ENCODE data around the gene STIM2. TPM values are rescaled to one million over a fixed set of nuclear protein-coding genes. Genes with fewer than 3 reads are reported as not detected.

The STIM2 gene
- polyA plus RNA-seq, 1 donor (not counting 4 experiments of a cell fraction or from before 2014, with no cell fraction given): 20.7 TPM

DNA sequence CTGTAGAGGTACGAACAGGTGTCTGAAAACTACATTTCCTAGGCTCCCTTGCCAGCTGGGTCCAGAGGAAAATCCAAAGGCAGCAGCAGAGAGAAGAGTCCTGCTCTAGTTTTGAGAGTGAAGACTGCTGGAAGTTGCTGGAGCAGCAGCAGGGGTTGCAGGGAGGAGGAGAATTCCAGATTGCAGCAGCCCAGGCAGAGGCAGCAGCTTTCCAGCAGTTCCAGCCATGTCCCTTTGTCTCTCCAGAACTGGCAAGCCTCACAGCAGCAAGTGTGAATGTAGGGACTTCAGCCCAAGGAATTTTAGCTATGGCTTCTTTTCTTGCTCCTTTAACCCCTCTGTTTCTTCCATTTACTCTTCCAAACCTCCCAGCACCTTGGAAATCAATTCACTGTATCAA is 24.1 kb upstream of the STIM2 start:
- Histone ChIP-seq H3K27me3 (ENCODE audit: control insufficient read depth, extremely low read depth, insufficient read depth, low read length) (no peaks in the 10 kb centered on the region), H3K9ac (ENCODE audit: control insufficient read depth, extremely low read depth, insufficient read depth, low read length) (no peak overlapping the region), H3K4me2 (ENCODE audit: control insufficient read depth, extremely low read depth, insufficient read depth, low read depth, low read length) (no peak overlapping the region), H2AFZ (ENCODE audit: control insufficient read depth, low read length) (no peak overlapping the region), H3K9me3 (ENCODE audit: control insufficient read depth, low read depth, low read length) (no peaks in the 10 kb centered on the region), H3K36me3 (ENCODE audit: control insufficient read depth in 2 of 2, extremely low read depth in 1 of 2, insufficient read depth in 2 of 2, low read length in 2 of 2) (no peaks in the 10 kb centered on the region), H4K20me1 (ENCODE audit: control insufficient read depth, extremely low read depth, insufficient read depth, low read length) (no peaks in the 10 kb centered on the region), H3K4me1 (ENCODE audit: control insufficient read depth, extremely low read depth, insufficient read depth, low read length) (no peaks in the 10 kb centered on the region), H3K4me3 (ENCODE audit: control insufficient read depth in 2 of 3, extremely low read depth in 1 of 3, insufficient read depth in 2 of 3, low read depth in 1 of 3, low read length in 3 of 3) (no peak overlapping the region), H3K27ac (ENCODE audit: control insufficient read depth, insufficient read depth, low read length) (no peak overlapping the region), H3K79me2 (ENCODE audit: control insufficient read depth, insufficient read depth, low read length) (no peaks in the 10 kb centered on the region), H3K9me1 (ENCODE audit: control insufficient read depth, extremely low read depth, insufficient read depth, low read length) (no peaks in the 10 kb centered on the region)
- FAIRE-seq (no peak), DNase-seq (ENCODE audit: low read depth, low spot score) (no peak)
- dilution Hi-C loops (cut with MboI; ENCODE audit: extremely low pct_ligation_motif_present, low sequenced_read_pairs): no loop called here
- TF ChIP-seq, protein P1, sequence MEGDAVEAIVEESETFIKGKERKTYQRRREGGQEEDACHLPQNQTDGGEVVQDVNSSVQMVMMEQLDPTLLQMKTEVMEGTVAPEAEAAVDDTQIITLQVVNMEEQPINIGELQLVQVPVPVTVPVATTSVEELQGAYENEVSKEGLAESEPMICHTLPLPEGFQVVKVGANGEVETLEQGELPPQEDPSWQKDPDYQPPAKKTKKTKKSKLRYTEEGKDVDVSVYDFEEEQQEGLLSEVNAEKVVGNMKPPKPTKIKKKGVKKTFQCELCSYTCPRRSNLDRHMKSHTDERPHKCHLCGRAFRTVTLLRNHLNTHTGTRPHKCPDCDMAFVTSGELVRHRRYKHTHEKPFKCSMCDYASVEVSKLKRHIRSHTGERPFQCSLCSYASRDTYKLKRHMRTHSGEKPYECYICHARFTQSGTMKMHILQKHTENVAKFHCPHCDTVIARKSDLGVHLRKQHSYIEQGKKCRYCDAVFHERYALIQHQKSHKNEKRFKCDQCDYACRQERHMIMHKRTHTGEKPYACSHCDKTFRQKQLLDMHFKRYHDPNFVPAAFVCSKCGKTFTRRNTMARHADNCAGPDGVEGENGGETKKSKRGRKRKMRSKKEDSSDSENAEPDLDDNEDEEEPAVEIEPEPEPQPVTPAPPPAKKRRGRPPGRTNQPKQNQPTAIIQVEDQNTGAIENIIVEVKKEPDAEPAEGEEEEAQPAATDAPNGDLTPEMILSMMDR (optimal IDR thresholded peaks at IDR 0.05 in 1 of 3, IDR thresholded peaks at IDR 0.05 in 1 of 3, conservative IDR thresholded peaks at IDR 0.05 in 1 of 3; ENCODE audit: extremely low read depth in 1 of 3, insufficient read depth in 2 of 3, low read length in 3 of 3): no peak
- TF ChIP-seq EZH2 (IDR thresholded peaks at IDR 0.05; ENCODE audit: low read length): no peak

DNA sequence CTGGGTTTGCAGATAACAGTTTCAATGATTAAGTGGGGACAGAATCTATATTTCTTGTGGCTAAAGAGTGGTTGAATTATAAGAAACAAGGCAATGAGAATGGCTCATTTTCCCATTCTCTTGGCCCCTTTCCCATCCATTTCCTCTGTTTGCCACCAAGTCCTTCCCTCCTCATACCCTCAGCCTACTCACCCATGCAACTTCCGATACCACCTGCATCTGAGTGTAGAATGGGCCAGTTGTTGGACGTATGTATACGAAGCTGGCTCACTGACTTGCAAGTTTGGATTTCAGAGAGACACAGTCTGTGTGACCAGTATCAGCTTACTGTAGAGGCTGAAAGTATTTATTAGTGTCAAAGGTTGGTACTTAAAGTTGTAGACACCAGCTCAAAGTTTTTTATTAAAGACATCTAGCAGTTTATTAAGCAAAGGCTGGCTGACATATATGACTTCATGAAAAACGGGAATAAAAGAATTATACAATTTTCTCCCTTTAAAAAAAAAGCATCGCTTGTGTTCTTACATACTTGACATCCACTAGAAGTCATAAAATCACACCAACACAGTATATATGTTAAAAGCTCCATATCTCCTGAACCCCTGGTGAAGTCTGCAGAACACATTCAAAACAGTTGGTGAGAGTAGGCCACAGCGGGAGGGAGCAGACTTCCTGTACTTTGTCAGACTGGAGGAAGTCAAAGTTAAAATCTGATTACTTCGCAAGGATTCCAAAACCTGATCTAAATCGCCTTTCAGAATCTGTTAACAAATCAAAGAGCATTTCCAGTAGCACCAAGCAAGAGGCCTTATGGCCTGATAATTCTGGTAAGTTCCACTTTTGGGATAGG is 22.4 kb upstream of the STIM2 start:
- H3K4me1 ChIP-seq (ENCODE audit: control insufficient read depth, extremely low read depth, insufficient read depth, low read length): no peaks in the 10 kb centered on the region
- DNase-seq (ENCODE audit: low read depth, low spot score): no peak
- H3K79me2 ChIP-seq (ENCODE audit: control insufficient read depth, insufficient read depth, low read length): no peaks in the 10 kb centered on the region
- dilution Hi-C loops (cut with MboI; ENCODE audit: extremely low pct_ligation_motif_present, low sequenced_read_pairs): no loop called here
- no peak for FAIRE-seq
- no peak overlapping the region for H3K27ac ChIP-seq (ENCODE audit: control insufficient read depth, insufficient read depth, low read length)
- TF ChIP-seq, protein P1 (optimal IDR thresholded peaks at IDR 0.05 in 1 of 3, IDR thresholded peaks at IDR 0.05 in 1 of 3, conservative IDR thresholded peaks at IDR 0.05 in 1 of 3; ENCODE audit: extremely low read depth in 1 of 3, insufficient read depth in 2 of 3, low read length in 3 of 3): no peak
- no peak for TF ChIP-seq EZH2 (IDR thresholded peaks at IDR 0.05; ENCODE audit: low read length)
- H3K4me3 ChIP-seq (ENCODE audit: control insufficient read depth in 2 of 3, extremely low read depth in 1 of 3, insufficient read depth in 2 of 3, low read depth in 1 of 3, low read length in 3 of 3): no peak overlapping the region
- no peak overlapping the region for H3K4me2 ChIP-seq (ENCODE audit: control insufficient read depth, extremely low read depth, insufficient read depth, low read depth, low read length)
- H3K9ac ChIP-seq (ENCODE audit: control insufficient read depth, extremely low read depth, insufficient read depth, low read length): no peak overlapping the region
- no peaks in the 10 kb centered on the region for H3K36me3 ChIP-seq (ENCODE audit: control insufficient read depth in 2 of 2, extremely low read depth in 1 of 2, insufficient read depth in 2 of 2, low read length in 2 of 2)
- H2AFZ ChIP-seq (ENCODE audit: control insufficient read depth, low read length): no peak overlapping the region
- no peaks in the 10 kb centered on the region for H3K9me1 ChIP-seq (ENCODE audit: control insufficient read depth, extremely low read depth, insufficient read depth, low read length)
- no peaks in the 10 kb centered on the region for H3K9me3 ChIP-seq (ENCODE audit: control insufficient read depth, low read depth, low read length)
- no peaks in the 10 kb centered on the region for H4K20me1 ChIP-seq (ENCODE audit: control insufficient read depth, extremely low read depth, insufficient read depth, low read length)
- H3K27me3 ChIP-seq (ENCODE audit: control insufficient read depth, extremely low read depth, insufficient read depth, low read length): no peaks in the 10 kb centered on the region

Measured in keratinocyte (primary cell).